Stimulated activated CD8-positive, alpha-beta memory T cell treated with anti-CD3 and anti-CD28 coated beads, Interleukin-7, amount 100 ng/mL, for 24 hours (primary cell): ENCODE measurements around the gene AGRN.
"Not testable (repeated sequence)": the region's sequence is repeated elsewhere in the genome, so short reads cannot be mapped to it uniquely, and the experiment has no call there.

Experiments
- DNase-seq: peaks from one replicate; pipeline ENCODE4 v3.0.0-alpha.2; 2020; ENCODE audit warnings: low read depth

Gene AGRN

GRCh38 chr1:1001057-1001783, 18.7 kb upstream of the AGRN start:
- no peak for DNase-seq

- DNase-seq = no peak
Observed at GRCh38 chr1:1003618-1004419, 16.1 kb upstream of the AGRN start.

DNA sequence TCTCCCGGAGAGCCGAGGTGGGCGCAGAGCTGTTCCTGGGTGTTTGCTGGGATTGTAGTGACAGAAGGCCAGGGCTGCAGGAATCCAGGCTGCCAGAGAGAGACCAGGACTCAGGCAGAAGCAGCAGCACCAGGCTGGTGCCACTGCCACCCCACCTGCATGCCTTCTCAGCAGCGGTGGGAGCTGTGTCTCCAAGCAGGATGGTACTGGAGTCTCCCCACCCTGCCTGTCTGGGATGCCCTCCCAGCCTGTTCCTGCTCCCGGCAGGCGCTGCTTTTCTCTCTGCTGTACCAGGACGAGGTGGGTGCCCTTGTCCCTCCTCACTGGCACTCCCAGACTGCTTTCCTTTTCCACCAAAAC, 15.5 kb upstream of the AGRN start:
- no peak for DNase-seq

GRCh38 chr1:1004780-1005697, 14.9 kb upstream of the AGRN start:
- no peak for DNase-seq

GRCh38 chr1:1005774-1006304, 14.1 kb upstream of the AGRN start:
- no peak for DNase-seq

DNA sequence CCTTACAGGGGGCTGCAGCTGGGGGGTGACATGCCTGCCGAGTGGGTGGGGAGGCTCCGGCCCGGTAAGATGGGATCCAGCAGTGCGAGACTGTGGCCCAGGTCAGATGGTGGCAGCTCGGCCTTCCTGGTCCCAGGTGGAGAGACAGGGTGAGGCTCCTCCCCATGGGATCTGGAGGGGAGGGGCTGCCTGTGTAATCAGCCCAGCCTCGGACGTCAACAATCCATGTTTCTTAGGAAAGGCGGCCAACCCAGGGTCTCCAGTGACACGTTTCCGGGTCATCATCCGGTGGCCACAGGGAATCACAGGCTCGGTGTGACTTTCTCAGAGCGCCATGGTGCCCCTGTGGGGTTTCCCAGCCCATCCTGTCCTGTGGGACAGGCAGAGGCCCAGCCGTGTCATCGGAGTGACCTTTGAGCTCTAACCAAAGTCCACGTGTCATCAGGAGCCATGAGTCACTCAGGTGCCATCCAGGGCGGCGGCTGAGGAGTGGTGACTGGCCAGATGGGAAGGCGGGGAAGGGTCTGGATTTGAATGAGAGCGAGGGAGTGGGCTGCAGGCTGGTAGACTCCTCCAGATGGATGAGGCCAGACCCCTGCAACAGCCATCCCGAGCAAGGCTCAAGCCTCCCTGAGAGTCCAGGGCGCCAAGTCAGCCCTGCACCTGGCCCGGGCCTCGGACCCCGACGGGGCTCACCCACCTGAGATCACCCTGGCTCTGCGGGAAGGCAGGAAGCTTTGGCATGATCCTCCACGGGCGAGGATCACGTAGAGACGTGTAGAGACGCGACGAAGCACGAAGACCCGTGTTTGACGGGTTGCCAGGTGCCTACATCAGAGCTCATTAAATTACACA, 13.4 kb upstream of the AGRN start:
- no peak for DNase-seq

DNA sequence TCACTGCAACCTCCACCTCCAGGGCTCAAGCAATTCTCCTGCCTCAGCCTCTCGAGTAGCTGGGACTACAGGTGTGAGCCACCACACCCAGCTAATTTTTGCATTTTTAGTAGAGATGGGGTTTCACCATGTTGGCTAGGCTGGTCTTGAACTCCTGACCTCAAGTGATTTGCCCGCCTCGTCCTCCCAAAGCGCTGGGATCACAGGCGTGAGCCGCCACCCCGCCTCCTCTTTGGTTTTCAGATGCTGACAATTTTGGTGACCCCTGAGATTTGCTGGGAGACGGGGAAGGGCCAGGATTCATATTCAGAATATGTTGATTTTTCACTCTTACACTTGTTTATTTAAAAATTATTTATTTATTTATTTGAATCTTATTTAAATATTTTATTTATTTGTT, 9.8 kb upstream of the AGRN start:
- DNase-seq = not testable (repeated sequence)

DNA sequence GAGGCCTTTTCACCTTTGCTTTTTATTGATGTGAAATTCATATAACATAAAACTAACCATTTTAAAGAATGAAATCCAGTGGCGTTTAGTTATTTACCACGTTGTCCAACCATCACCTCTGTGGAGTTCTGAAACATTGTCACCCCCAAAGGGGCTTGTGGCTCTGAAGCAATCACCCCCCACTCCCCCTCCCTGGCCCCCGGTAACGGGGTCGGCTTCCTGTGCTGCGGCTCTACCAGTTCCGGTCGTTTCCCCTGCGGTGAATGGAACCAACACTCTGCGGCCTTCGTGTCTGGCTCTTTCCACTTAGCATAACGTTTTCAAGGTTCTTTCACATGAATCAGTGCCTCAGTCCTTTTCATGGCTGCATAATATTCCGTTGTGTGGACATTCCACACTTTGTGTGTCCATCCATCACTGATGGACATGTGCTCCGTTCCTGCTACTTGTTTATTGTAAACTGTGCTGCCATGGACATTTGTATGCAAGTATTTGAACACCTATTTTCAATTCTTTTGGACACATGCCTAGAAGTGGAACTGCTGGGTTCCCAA, 8.4 kb upstream of the AGRN start:
- no peak for DNase-seq

DNA sequence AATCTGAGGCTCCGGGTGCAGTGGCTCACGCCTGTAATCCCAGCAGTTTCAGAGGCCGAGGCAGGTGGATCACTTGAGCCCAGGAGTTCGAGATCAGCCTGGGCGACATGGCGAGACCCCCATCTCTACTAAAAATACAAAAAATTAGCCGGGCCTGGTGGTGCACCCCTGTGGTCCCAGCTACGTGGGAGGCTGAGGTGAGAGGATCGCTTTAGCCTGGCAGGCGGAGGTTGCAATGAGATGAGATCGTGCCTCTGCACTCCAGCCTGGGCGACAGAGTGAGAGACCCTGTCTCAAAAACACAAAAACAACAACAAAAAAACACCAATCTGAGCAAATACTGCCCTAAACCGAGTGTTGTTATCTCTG, 7.2 kb upstream of the AGRN start:
- DNase-seq = not testable (repeated sequence)

- DNase-seq = peak; percentile 69
Observed at GRCh38 chr1:1013105-1013921, 6.6 kb upstream of the AGRN start, which contains the start of gene ISG15. Gene ISG15, plus strand, starts transcription at chr1:1013497. Its CDS starts 77 bp downstream, at chr1:1013574.

- DNase-seq = no peak
Observed at GRCh38 chr1:1013922-1014648, 5.8 kb upstream of the AGRN start.

- DNase-seq = no peak
Observed at GRCh38 chr1:1014799-1015681, 4.9 kb upstream of the AGRN start.

DNA sequence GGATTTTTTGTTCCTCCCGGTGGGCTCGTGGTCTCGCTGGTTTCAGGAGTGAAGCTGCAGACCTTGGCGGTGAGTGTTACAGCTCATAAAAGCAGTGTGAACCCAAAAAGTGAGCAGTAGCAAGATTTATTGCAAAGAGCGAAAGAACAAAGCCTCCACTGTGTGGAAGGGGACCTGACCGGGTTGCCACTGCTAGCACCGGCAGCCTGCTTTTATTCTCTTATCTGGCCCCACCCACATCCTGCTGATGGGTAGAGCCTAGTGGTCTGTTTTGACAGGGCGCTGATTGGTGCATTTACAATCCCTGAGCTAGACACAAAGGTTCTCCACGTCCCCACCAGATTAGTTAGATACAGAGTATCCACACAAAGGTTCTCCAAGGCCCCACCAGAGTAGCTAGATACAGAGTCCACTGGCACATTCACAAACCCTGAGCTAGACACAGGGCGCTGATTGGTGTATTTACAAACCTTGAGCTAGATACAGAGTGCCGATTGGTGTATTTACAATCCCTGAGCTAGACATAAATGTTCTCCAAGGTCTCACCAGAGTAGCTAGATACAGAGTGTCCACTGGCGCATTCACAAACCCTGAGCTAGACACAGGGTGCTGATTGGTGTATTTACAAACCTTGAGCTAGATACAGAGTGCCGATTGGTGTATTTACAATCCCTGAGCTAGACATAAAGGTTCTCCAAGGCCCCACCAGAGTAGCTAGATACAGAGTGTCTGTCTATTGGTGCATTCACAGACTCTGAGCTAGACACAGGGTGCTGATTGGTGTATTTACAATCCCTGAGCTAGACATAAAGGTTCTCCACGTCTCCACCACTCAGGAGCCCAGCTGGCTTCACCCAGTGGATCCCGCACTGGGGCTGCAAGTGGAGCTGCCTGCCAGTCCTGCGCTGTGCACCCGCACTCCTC, 2.3 kb upstream of the AGRN start:
- DNase-seq = not testable (repeated sequence)

DNA sequence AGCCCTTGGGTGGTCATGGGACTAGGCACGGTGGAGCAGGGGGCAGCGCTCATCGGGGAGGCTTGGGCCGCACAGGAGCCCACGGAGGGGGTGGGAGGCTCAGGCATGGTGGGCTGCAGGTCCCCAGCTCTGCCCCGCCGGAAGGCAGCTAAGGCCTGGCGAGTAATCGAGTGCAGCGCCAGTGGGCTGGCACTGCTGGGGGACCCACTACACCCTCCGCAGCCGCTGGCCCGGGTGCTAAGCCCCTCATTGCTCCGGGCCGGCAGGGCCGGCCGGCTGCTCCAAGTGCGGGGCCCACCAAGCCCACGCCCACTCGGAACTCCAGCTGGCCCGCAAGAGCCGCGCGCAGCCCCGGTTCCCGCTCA, 1.6 kb upstream of the AGRN start:
- not testable (repeated sequence) for DNase-seq

DNA sequence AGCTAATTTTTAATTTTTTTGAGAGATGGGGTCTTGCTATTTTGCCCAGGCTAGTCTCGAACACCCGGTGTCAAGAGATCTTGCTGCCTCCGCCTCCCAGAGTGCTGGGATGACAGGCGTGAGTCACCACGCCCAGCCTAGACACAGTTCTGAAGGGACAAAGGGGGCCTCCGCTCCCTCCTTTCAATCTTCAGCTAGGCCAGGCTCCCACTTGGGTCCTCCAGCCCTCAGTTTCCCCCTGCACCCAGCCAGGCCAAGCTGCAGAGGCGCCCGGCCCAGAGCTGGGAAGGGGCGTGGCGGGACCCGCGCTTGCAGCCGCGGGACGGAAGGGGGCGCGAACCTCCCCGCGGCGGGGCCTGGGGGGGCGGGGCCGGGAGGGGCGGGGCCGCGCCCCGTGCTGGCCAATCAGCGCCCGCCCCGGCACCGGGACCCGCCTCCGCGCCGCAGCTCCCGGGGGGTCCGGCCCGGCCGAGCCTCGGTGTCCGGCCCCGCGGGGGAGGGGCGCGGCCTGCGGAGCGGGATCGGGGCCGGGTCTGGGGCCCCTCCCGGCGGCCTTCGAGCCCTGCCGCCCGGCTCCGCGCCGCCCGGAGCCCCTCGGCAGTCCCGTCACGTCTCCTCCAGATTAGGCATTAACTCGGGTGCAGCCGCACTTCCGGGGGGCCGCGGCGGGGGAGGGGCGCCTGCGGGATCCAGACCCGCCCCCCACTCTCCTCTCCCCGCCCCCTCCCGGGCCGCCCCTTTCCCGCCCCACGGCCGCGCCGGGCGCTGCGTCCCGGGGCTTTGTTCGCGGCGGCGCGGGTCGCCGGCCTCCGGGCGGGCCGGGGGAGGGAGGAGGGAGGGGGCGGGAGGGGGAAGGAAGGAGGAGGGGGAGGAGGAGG, 559 bp upstream of the AGRN start:
- DNase-seq = peak; percentile 51

DNA sequence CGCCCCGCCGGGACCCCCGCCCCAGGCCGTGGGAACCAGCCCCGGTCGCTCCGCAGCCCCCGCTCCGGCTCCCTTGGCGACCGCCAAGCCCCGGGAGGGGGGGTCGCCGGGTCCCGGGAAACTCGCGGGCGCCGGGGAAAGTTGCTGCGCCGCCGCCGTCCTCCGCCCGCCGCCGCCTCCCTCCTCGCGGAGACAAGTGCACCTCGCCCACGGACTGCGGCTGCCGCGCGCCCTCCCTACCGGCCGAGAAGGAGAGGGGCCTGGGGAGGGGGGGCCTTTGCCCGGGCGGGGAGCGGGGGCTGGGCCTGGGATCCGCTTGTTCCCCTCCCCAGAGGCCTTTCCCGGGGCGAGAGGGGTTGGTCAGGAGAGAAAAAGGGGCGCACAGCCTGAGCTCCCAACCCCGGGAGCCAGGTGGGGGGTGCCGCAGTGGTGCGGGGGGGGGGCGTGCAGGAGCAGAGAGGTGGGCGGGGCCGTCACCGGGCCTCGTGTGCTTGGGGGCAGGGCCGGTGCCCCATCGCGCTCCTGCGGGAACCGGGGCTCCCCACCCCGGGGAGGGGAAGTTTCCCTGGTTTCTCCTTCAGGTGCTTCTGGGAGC, 592 bp downstream of the AGRN start:
- DNase-seq = no peak
